ENCODE results near the gene KLC1. TPM values are rescaled to one million over a fixed set of nuclear protein-coding genes. Genes with fewer than 3 reads are reported as not detected.
A peak's percentile ranks its signal among the peaks of the same experiment; 100 is the strongest.

The KLC1 gene
- total RNA-seq, 2 donors from 2014 or later = 168 to 287 TPM

- peaks cover 53% of the 10 kb centered on the region for H3K4me1 ChIP-seq (replicated peaks)
- no peaks in the 10 kb centered on the region for H3K27me3 ChIP-seq (replicated peaks; ENCODE audit: insufficient read depth)
- TF ChIP-seq POLR2AphosphoS5 (IDR thresholded peaks at IDR 0.05) = no peak
- TF ChIP-seq POLR2A (IDR thresholded peaks at IDR 0.05) = no peak
- TF ChIP-seq, protein P1, sequence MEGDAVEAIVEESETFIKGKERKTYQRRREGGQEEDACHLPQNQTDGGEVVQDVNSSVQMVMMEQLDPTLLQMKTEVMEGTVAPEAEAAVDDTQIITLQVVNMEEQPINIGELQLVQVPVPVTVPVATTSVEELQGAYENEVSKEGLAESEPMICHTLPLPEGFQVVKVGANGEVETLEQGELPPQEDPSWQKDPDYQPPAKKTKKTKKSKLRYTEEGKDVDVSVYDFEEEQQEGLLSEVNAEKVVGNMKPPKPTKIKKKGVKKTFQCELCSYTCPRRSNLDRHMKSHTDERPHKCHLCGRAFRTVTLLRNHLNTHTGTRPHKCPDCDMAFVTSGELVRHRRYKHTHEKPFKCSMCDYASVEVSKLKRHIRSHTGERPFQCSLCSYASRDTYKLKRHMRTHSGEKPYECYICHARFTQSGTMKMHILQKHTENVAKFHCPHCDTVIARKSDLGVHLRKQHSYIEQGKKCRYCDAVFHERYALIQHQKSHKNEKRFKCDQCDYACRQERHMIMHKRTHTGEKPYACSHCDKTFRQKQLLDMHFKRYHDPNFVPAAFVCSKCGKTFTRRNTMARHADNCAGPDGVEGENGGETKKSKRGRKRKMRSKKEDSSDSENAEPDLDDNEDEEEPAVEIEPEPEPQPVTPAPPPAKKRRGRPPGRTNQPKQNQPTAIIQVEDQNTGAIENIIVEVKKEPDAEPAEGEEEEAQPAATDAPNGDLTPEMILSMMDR (IDR thresholded peaks at IDR 0.05) = no peak
- no peak for DNase-seq (ENCODE audit: low spot score)
- peak overlapping the region; percentile 88 to 92 for H3K27ac ChIP-seq
- no peaks in the 10 kb centered on the region for H3K36me3 ChIP-seq
- intact Hi-C loops (cut with DNase I) = no loop called here
- no peaks in the 10 kb centered on the region for H3K9me3 ChIP-seq
- 57% methylated on average over 14 of the region's 14 CpGs for WGBS
- no peak overlapping the region for H3K4me3 ChIP-seq
Observed at GRCh38 chr14:103733651-103734050, 104.6 kb downstream of the KLC1 start.

DNA sequence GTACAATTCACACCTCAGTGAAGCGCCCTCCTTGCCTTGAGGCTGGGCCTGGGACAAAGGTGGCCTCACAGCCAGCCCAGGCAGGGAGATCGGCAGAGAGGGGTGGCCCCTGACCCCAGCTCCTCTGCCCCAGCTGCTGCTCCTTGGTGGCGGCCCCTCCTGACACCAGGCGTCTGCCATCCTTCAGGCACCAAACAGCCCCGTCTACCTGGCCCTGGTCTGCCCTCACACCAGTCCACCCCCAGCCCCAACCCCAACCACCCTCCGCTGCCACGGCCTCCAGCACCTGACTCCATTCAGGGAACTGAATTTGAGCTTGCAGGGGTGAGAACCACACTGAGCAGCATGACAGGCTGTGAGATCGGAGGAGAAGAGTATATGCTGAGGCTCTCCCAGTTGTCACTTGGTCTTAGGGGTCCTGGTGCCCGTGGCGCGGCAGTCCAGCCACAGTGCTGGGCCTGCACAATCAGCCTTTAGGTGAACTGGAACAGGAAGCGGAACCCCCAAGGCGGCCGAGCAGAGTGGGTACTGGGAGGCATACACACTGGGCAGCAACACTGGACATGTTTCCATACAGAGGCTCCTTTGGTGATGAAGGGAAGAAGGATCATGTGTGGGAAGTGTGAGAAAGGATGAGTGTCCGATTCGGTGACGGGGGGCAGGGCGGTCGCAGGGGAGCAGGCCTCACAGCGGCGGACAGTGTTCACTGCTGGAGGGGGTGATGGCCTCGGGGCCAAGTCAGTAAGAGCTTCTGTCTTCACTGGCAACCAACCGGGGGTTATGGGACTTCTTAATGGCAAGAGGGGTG is 105.3 kb downstream of the KLC1 start:
- TF ChIP-seq, protein P1 (IDR thresholded peaks at IDR 0.05) = no peak
- no peak for TF ChIP-seq POLR2AphosphoS5 (IDR thresholded peaks at IDR 0.05)
- no peak for TF ChIP-seq POLR2A (IDR thresholded peaks at IDR 0.05)
- no peaks in the 10 kb centered on the region for H3K36me3 ChIP-seq
- DNase-seq (ENCODE audit: low spot score) = no peak
- H3K9me3 ChIP-seq = no peaks in the 10 kb centered on the region
- WGBS = 93% methylated on average over 23 of the region's 23 CpGs
- intact Hi-C loops (cut with DNase I) = no loop called here
- no peaks in the 10 kb centered on the region for H3K27me3 ChIP-seq (replicated peaks; ENCODE audit: insufficient read depth)
- H3K27ac ChIP-seq = peak overlapping the region; percentile 88 to 92
- peaks cover 49% of the 10 kb centered on the region for H3K4me1 ChIP-seq (replicated peaks)
- no peak overlapping the region for H3K4me3 ChIP-seq

- Histone ChIP-seq H3K4me1 (replicated peaks) (peaks cover 42% of the 10 kb centered on the region), H3K27ac (peak overlapping the region; percentile 88 to 92)
- DNase-seq (ENCODE audit: low spot score) = no peak
Observed at GRCh38 chr14:103735022-103735421, 106.0 kb downstream of the KLC1 start.

DNA sequence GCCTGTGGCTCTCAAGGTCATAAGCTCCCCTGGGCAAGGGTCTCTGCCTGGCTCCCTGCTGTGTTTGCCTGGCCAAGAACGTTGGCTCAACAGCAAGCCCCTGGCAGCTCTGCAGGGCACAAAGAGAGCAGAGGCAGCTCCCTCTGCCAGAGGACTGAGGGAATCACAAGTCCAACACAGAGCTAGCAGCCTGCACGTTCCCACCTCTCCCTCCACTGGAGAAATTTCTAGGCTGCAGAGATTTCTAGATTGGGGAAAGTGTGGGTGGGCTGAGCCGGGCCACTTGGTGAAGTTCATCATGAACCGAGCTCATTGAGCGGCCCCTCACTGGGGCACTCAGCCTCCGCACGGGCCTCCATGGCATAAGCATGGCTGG is 106.4 kb downstream of the KLC1 start:
- H3K9me3 ChIP-seq = no peaks in the 10 kb centered on the region
- H3K27me3 ChIP-seq (replicated peaks; ENCODE audit: insufficient read depth) = no peaks in the 10 kb centered on the region
- H3K4me1 ChIP-seq (replicated peaks) = peaks cover 38% of the 10 kb centered on the region
- no peak overlapping the region for H3K4me3 ChIP-seq
- H3K36me3 ChIP-seq = peaks cover 0 to 3% of the 10 kb centered on the region in 2 donors
- no peak for DNase-seq (ENCODE audit: low spot score)
- peak overlapping the region; percentile 88 to 92 for H3K27ac ChIP-seq
- TF ChIP-seq, protein P1 (IDR thresholded peaks at IDR 0.05) = peak in 2 of 4 experiments; percentile 8 to 26
- TF ChIP-seq POLR2A (IDR thresholded peaks at IDR 0.05) = no peak
- intact Hi-C loops (cut with DNase I) = no loop called here
- 51% methylated on average over 7 of the region's 7 CpGs for WGBS

More at GRCh38 chr14:103735022-103735421, 106.0 kb downstream of the KLC1 start:
- intact Hi-C loops (cut with DNase I) = no loop called here
- TF ChIP-seq POLR2A (IDR thresholded peaks at IDR 0.05) (no peak), POLR2AphosphoS5 (IDR thresholded peaks at IDR 0.05) (no peak)
- H3K27me3 ChIP-seq (replicated peaks; ENCODE audit: insufficient read depth) = no peaks in the 10 kb centered on the region
- no peak overlapping the region for H3K4me3 ChIP-seq
- WGBS = 68% methylated on average over 12 of the region's 12 CpGs
- no peaks in the 10 kb centered on the region for H3K9me3 ChIP-seq
- peaks cover 0 to 1% of the 10 kb centered on the region in 2 donors for H3K36me3 ChIP-seq

GRCh38 chr14:103735815-103736545 is 107.0 kb downstream of the KLC1 start:
- peak overlapping the region; percentile 88 to 92 for H3K27ac ChIP-seq
- intact Hi-C loops (cut with DNase I) = no loop called here
- TF ChIP-seq POLR2A (IDR thresholded peaks at IDR 0.05) (no peak), POLR2AphosphoS5 (IDR thresholded peaks at IDR 0.05) (peak; percentile 74)
- 69% methylated on average over 17 of the region's 22 CpGs for WGBS
- H3K27me3 ChIP-seq (replicated peaks; ENCODE audit: insufficient read depth) = no peaks in the 10 kb centered on the region
- H3K36me3 ChIP-seq = peaks cover 0 to 3% of the 10 kb centered on the region in 2 donors
- no peaks in the 10 kb centered on the region for H3K9me3 ChIP-seq
- peak; percentile 86 for DNase-seq (ENCODE audit: low spot score)
- no peak overlapping the region for H3K4me3 ChIP-seq
- H3K4me1 ChIP-seq (replicated peaks) = peaks cover 33% of the 10 kb centered on the region
